ENCODE results near the gene PPARG.
"Not testable (repeated sequence)": the region's sequence is repeated elsewhere in the genome, so short reads cannot be mapped to it uniquely, and the experiment has no call there.

Gene PPARG

DNA sequence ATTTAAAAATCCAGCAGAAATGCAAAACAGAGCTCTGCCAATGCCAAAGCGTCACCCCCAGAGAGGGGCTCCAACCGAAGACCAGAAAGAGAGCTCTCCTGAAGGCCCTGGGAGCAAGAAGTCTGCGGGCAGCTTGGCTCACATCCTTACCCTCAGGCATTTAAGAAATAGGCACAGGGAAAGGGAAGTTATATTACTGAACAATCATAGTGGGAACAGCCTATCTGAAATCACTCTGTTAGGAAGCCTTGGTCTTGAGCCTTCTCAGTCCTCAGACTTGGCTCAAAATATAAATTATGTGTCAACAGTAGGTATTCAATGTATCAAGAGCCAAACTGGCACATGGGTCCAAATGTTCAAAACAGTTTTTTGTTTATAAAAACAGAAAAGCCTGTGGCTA lies 10.3 kb upstream of the PPARG start:
- no peak for DNase-seq

GRCh38 chr3:12279591-12280326 lies 9.1 kb upstream of the PPARG start:
- no peak for DNase-seq

DNA sequence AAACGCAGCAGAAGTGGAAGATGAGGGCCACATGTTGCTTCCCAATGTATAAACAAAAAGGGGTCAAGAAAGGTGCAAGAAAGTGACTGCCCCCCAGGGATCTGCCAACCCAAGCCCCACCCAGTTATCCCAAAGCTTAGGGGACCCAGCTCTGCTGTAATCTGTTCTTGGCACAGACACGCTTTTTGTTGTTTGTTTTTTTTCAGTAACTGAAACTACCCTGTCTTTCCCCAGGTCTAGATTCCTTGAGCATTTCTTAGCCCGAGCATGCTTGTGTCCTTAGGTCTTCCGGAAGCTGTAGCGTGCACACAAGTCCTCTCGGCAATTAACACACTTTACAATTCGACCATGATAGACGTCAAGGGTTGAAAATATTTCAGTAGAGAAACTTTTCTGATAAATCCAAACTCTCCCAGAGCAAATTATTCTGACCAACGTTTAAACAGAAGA lies 8.5 kb upstream of the PPARG start:
- DNase-seq: no peak

DNA sequence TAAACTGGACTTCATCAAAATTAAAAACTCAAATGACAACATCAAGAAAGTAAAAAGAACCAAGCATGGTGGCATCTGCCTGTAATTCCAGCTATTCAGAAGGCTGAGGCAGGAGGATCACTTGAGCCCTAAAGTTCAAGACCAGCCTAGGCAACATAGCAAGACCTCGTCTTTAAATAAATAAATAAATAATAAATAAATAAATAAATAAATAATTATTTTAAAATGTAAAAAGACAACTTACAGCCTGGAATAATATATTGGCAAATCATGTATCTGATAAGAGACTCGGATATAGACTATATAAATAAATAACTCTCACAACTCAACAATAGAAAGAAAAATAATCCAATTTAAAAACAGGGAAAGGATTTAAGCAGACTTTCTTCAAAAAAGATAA lies 4.3 kb upstream of the PPARG start:
- no peak for DNase-seq

DNA sequence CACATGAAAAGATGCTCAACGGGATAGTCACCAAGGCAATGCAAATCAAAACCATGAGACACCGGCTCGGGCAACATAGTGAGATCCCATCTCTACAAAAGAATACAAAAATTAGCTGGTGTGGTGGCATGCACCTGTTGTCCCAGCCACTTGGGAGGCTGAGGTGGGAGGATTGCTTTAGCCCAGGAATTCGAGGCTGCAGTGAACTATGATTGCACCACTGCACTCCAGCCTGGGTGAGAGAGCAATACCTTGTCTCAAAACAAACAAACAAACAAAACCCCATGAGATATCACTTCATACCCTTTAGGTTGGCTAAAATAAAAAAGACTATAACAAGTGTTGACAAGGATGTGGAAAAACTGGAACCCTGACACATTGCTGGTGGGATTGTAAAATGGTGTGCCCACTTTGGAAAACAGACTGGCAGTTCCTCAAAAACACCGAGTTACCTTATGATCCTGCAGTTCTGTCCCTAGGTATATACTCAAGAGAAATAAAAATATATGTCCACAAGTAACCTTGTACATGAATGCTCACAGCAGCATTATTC lies 3.8 kb upstream of the PPARG start:
- no peak for DNase-seq

DNA sequence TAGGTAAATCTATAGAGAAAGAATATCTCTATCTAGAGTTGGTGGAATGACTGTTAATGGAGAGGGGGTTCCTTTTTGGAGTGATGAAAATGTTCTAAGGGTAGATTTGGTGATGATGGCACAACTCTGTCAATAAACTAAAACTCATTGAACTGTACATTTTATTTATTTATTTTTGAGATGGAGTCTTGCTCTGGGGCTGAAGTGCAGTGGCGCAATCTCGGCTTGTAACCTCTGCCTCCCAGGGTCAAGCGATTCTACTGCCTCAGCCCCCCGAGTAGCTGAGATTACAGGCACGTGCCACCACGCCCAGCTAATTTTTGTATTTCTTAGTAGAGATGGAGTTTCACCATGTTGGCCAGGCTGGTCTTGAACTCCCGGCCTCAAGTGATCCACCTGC lies 3.1 kb upstream of the PPARG start:
- DNase-seq: not testable (repeated sequence)

- no peak for DNase-seq
These were observed 2.4 kb upstream of the PPARG start for GRCh38 chr3:12286504-12286903.

DNA sequence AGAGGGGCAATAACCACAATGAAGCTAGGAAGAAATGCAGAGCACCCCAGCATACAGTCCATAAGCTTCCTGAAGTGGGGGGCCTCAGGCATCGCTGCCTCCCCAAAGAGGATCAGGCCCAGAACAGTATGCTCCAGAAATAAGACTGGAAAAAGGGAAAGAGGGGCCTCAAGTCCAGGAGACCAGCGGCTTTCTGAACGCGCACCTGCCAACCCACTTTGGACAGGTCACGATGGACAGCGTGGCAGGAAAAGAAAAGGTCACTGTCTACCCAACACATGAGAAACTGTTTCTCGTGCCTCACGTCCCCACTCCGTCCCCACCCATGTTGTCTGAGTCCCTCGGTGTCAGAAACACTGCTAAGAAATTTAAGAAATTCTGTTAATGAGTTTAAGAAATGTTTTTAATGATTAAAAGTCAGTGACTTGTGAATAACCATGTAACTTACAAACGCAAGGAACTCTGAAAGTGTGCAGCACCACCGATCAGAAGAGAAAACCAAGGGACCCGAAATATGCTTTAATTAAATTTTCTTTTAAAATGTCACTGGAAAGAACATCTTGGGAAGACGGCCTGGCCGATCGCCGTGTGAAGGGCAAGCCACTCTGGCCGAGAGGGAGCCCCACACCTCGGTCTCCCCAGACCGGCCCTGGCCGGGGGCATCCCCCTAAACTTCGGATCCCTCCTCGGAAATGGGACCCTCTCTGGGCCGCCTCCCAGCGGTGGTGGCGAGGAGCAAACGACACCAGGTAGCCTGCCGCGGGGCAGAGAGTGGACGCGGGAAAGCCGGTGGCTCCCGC lies 1.7 kb upstream of the PPARG start:
- peak; percentile 72 for DNase-seq

- DNase-seq: no peak
These were observed 1.1 kb upstream of the PPARG start for GRCh38 chr3:12287727-12288181.

GRCh38 chr3:12289524-12289923 lies 654 bp downstream of the PPARG start:
- no peak for DNase-seq

GRCh38 chr3:12292770-12293169 lies 3.9 kb downstream of the PPARG start:
- no peak for DNase-seq

DNA sequence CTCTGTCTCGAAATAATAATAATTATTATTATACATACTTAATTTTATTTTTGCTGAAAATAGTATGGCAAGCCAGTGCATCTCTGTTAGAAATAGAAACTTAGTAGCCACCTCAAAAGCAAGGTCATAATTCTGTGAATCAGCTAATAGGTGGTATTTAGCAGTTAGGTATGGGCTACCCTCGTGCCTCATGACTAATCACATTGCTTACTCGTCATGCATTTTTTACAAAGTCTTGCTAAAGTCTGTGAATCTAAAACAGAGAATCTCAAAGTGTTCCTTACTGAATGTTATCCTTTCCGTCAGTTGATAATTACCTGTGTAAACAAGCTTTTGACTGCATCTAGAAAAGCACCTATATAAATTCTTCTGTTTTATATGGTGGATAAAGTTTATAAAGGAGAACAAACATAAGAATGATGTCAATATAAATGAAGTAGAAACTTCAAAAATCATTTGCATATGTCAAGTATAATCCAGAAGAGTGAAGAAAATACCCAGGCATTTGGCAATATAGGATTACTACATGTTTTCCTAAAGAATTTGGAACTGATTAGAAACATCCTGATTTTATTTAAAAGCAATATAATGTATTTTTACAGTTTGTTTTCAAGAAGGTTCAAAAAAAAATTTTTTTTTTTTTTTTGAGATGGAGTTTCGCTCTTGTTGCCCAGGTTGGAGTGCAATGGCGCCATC lies 6.2 kb downstream of the PPARG start:
- DNase-seq: no peak

DNA sequence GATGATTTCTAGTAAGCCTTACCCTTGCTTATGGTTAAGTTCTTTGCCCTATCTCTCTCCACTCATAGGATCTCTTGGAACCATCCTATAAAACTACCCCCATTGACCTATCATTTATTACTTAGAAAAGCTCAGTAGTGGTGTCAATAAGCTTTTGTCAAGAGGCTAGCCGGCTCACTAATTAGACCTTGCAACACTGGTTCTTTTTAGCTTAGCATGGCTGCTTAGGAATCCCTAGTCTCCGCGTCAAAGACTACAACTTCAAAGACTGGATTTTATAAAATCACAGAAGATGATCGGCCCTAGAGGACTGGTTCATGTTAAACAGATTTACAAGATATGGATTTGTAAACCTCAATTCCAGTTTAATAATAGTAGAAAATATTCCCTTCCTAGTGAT lies 7.6 kb downstream of the PPARG start:
- DNase-seq: no peak

- DNase-seq: no peak
These were observed 10.2 kb downstream of the PPARG start for GRCh38 chr3:12299026-12299425.

DNA sequence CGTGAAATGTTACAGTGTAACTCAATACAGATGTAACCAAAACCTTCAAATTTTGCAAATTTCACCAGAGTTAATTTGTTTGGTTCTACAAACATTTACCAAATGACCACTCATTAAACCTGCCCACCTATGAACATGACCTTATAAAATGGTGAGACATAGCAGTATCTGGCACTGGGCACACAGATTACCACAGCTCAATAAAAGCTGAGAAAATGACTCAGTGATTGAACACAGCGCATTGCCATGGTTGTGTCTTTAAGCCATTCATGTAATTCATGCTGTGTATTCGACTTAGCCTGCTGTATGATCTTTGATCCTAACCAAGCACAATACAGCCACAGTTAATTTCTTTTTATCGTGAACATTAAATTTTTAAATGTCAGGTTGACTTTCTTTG lies 11.3 kb downstream of the PPARG start:
- no peak for DNase-seq

DNA sequence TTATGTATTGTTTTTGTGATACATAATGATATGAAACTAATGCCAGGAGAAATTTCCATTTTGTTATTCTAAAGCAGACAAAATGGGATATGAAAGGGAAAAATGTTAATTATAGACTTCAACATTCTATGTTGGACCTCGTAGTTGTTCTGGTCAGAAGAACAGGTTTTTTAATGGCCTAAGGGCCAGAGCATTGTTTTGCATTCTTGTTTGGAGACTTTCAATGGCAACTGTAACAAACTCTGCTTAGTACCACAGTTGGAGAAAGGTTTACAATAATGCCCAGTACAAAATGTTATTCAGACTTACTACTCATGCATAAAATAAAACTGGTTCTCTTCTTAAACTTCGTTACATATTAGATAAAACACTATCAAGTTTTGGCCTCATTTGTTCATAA lies 12.2 kb downstream of the PPARG start:
- DNase-seq: no peak

- DNase-seq: no peak
These were observed 12.6 kb downstream of the PPARG start for GRCh38 chr3:12301513-12301912.

DNA sequence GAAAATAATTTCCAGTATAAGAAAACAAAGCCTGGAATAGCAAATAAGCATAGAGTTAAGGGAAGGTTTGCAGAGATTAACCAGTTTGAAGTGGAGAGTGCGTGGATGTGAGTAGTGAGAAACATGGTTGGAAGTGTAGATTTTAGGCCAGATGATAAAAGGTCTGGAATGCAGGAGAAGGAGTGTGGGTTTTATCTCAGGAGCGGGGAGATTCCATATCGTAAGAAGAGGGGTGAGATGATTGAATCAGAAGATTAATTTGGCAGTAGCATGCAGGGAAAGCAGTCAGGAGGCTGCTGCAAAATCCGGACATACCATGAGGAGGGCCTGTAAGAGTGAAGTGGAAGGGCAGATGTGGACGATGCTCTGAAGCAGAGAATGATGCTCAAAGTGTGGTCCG lies 13.7 kb downstream of the PPARG start:
- DNase-seq: no peak

DNA sequence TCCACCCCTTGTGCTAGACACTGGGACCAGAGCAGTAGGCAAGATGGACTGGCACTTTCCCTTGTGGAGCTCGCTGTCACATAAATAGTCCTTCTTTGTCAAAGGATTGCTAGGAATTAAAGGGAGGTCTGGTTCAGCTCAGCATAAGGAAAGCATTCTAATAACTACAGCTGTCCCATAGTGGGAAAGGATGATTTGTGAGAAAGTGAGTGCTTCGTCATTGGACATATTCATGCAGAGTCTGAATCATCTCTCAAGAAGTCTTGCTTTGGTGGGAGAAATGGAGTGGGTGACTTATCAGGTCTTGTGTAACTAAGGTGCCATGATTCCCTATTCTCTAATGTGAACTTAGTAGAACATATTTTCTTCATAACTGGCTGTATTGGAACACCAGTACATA lies 14.7 kb downstream of the PPARG start:
- no peak for DNase-seq

DNA sequence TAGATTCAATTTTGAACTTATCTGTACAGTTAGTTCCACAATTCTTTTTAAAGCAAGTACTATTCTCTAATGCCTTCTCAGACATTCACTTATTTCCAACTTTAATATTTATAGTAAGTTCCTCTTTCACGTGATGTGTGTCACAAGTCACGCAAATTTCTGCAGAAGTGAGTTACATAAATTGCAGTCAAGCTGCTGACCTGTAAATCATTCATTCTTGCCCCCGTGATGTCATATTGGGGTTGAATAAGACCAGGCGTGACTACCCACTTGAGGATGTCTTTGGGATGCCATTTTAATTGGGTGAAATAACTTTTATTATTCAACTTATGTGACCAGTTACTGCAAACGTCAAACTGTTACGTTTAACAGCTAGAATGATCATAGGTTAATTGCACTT lies 15.1 kb downstream of the PPARG start:
- DNase-seq: no peak

- no peak for DNase-seq
These were observed 18.3 kb downstream of the PPARG start for GRCh38 chr3:12307136-12307535.

GRCh38 chr3:12308517-12308916 lies 19.6 kb downstream of the PPARG start:
- no peak for DNase-seq

GRCh38 chr3:12309716-12310115 lies 20.8 kb downstream of the PPARG start:
- no peak for DNase-seq

Measured in right kidney (tissue), 1 donor.